ENCODE data around the gene TAP2. TPM values are rescaled to one million over a fixed set of nuclear protein-coding genes. Genes with fewer than 3 reads are reported as not detected.

TAP2 gene
- total RNA-seq, 3 donors from 2014 or later, result 7.7 to 18.0 (median 9.5) TPM

- DNase-seq (ENCODE audit: low spot score in 2 of 2), result peak; percentile 61 to 82
- H3K27ac ChIP-seq, result no peak overlapping the region
- H3K4me1 ChIP-seq, result no peaks in the 10 kb centered on the region
- intact Hi-C loops (cut with DNase I; ENCODE audit: low total_unique reads), result no loop called here
- TF ChIP-seq POLR2A (IDR thresholded peaks at IDR 0.05), result no peak
- TF ChIP-seq POLR2AphosphoS5 (IDR thresholded peaks at IDR 0.05), result no peak
- peak; percentile 91 to 98 (median 95) for TF ChIP-seq CTCF (IDR thresholded peaks at IDR 0.05)
- H3K4me3 ChIP-seq, result no peak overlapping the region
- no peaks in the 10 kb centered on the region for H3K9me3 ChIP-seq
- no peaks in the 10 kb centered on the region for H3K36me3 ChIP-seq
- no peaks in the 10 kb centered on the region for H3K27me3 ChIP-seq
Measured at GRCh38 chr6:32868257-32868788, 29.8 kb upstream of the TAP2 start.

GRCh38 chr6:32867554-32868256 lies 29.2 kb upstream of the TAP2 start:
- no peak for DNase-seq (ENCODE audit: low spot score in 2 of 2)
- intact Hi-C loops (cut with DNase I; ENCODE audit: low total_unique reads), result no loop called here
- Histone ChIP-seq H3K9me3 (no peaks in the 10 kb centered on the region), H3K36me3 (no peaks in the 10 kb centered on the region), H3K4me3 (no peak overlapping the region), H3K4me1 (no peaks in the 10 kb centered on the region), H3K27me3 (no peaks in the 10 kb centered on the region), H3K27ac (no peak overlapping the region)
- TF ChIP-seq CTCF (IDR thresholded peaks at IDR 0.05) (no peak), POLR2AphosphoS5 (IDR thresholded peaks at IDR 0.05) (no peak)

- Histone ChIP-seq H3K4me1 (no peaks in the 10 kb centered on the region), H3K27me3 (no peaks in the 10 kb centered on the region), H3K4me3 (no peak overlapping the region), H3K9me3 (no peaks in the 10 kb centered on the region), H3K36me3 (no peaks in the 10 kb centered on the region), H3K27ac (no peak overlapping the region)
- intact Hi-C loops (cut with DNase I; ENCODE audit: low total_unique reads), result no loop called here
- TF ChIP-seq POLR2A (IDR thresholded peaks at IDR 0.05) (no peak), CTCF (IDR thresholded peaks at IDR 0.05) (no peak), POLR2AphosphoS5 (IDR thresholded peaks at IDR 0.05) (no peak)
- DNase-seq (ENCODE audit: low spot score in 2 of 2), result no peak
Measured at GRCh38 chr6:32867022-32867477, 28.5 kb upstream of the TAP2 start.

GRCh38 chr6:32865724-32866443 lies 27.3 kb upstream of the TAP2 start:
- no peaks in the 10 kb centered on the region for H3K27me3 ChIP-seq
- no peaks in the 10 kb centered on the region for H3K4me1 ChIP-seq
- no peak overlapping the region for H3K27ac ChIP-seq
- H3K36me3 ChIP-seq, result no peaks in the 10 kb centered on the region
- intact Hi-C loops (cut with DNase I; ENCODE audit: low total_unique reads), result no loop called here
- no peak for DNase-seq (ENCODE audit: low spot score in 2 of 2)
- TF ChIP-seq CTCF (IDR thresholded peaks at IDR 0.05) (no peak), POLR2AphosphoS5 (IDR thresholded peaks at IDR 0.05) (no peak)
- no peak overlapping the region for H3K4me3 ChIP-seq
- H3K9me3 ChIP-seq, result no peaks in the 10 kb centered on the region

GRCh38 chr6:32862725-32863124 lies 24.2 kb upstream of the TAP2 start:
- H3K4me3 ChIP-seq, result no peak overlapping the region
- no peaks in the 10 kb centered on the region for H3K9me3 ChIP-seq
- H3K27me3 ChIP-seq, result no peaks in the 10 kb centered on the region
- intact Hi-C loops (cut with DNase I; ENCODE audit: low total_unique reads), result no loop called here
- no peak for DNase-seq (ENCODE audit: low spot score in 2 of 2)
- H3K27ac ChIP-seq, result no peak overlapping the region
- no peaks in the 10 kb centered on the region for H3K4me1 ChIP-seq
- no peak for TF ChIP-seq POLR2AphosphoS5 (IDR thresholded peaks at IDR 0.05)
- TF ChIP-seq POLR2A (IDR thresholded peaks at IDR 0.05), result no peak
- TF ChIP-seq CTCF (IDR thresholded peaks at IDR 0.05), result no peak
- H3K36me3 ChIP-seq, result no peaks in the 10 kb centered on the region

All from breast epithelium (tissue), 4 donors.